GM15510 (cell line): ENCODE measurements around the gene HJV.

Experiments
- POLR2A ChIP-seq: IDR thresholded peaks from 3 replicates; pipeline ENCODE4 v1.6.1; 2011; ENCODE audit warnings: borderline replicate concordance; ENCODE audit not compliant: insufficient read length; ENCODE audit errors: extremely low read depth

HJV gene

GRCh38 chr1:145995964-145996432 is 25.5 kb downstream of the HJV start:
- no peak for TF ChIP-seq POLR2A

DNA sequence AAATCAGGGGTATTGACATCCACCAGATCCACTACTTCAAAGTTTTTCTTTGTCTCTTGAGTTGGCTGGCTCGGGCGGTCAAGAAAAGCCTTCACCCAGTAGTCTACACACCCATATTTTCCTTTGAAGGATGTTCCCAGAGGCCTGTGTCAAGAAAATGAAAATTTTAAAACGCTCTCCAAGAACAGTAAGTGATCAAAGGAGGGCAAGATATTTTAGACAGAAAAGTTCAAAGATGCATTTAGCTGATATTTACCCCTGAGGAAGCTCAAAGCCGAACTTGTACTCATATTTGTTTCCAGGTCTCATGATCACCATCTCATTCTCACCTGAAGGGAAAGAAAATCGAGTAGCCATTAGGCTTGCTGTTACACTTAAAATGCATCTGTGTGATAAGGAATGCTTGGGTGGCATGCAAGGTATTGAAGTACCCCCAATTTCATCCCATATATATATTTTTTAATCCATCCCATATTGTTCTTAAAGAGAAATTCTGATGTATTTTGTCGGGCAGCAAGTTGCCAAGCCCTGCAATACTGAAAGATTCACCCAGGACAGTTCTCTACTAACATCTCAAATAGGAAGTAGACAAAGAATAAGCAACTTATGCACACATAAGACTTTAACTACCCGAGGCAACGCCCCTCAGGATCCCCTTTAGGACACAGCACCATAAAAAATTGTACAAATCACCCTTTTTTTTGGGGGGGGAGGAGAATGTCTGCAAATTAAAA is 26.2 kb downstream of the HJV start:
- TF ChIP-seq POLR2A, result no peak

DNA sequence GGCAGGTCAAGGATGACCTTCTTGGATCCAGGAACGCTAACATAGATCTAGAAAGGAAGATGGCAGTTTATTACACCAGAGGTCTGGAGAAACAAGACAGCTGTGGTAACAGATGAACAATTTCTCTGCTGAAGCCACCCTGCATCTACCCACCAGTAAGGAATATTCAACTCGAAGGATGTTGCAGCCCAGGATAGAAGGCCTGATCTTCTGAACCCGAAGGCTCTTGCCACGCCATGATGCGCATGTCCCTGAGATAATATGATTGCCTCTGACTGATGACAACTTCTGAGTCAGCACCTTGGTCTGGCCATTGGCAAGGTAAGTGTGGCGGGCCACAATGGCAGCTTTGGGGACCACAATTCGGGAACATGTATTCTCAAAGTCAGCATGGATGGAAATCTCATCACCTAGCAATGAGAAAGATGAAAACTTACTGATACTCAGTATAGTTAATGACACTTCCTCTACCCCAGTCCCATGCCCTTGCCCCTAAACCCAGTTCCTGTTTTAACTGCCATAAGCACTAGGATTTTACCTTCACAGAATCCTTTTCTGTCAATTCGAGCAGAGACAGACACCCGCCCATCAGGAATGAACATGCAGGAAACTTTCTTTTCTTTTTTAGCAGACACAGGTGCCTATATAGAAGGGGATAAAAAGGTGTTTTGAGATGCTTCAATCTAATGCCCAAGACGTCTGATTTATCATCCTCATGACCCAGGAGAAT is 27.0 kb downstream of the HJV start:
- no peak for TF ChIP-seq POLR2A

DNA sequence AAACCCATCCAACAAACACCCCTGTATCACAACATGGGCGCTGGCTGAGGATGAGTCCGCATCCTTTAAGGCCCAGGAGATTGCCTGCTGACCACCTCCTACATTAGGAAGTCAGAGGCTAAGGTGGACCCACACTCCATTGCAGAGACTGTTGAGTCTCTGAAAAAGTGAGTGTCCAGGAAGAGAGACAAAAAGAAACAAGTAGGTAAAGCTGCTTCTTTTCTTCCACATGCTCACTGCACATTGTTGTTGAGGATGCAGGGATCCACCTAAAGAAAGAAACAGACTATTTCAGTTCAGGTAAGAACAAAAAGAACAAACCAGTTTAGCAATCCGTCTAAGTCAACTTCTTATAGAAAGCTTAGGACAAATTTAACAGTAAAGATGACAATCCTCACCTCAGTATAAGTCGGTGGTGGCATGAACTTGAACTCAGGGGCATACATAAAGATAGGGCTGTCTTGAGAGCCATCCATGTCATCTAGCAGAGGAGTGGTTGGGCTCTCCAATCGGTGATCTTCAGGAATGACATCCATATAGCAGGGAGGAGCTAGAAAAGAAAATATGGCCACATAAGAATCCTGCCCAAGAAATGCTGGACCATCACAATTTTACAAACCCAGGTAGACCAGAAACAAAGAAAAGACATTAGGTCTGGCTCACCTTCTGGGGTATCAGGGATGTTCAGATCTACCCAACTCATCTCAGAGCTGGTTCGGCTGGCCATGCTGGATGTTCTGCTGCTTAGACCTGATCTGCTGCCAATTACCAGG is 27.7 kb downstream of the HJV start:
- no peak for TF ChIP-seq POLR2A

GRCh38 chr1:145992958-145993617 is 28.4 kb downstream of the HJV start:
- TF ChIP-seq POLR2A, result no peak

GRCh38 chr1:145992502-145992936 is 29.0 kb downstream of the HJV start:
- TF ChIP-seq POLR2A, result peak; percentile 7

- peak; percentile 43 for TF ChIP-seq POLR2A
Measured at GRCh38 chr1:145991735-145992412, 29.7 kb downstream of the HJV start.

GRCh38 chr1:145990249-145990855 is 31.2 kb downstream of the HJV start:
- TF ChIP-seq POLR2A, result no peak

DNA sequence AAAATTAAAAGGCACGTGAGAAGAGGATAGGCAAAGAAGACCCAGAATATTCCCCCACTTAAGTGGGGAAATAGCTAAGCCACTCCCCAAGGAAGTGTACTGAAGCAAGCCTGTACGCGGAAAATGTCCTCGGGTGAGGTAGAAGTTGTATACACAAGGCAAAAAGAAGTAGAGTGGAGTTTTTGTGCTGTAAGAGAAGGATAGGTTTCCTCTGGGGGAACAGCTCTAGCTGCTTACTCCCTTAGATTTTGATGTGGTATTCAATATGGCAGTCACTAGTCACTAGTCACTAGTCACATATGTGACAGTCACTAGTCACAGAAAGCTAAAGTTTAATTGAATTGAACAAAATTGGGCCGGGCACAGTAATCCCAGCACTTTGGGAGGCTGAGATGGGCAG is 32.8 kb downstream of the HJV start:
- TF ChIP-seq POLR2A, result no peak

- TF ChIP-seq POLR2A, result no peak
Measured at GRCh38 chr1:145987926-145988325, 33.6 kb downstream of the HJV start.

- TF ChIP-seq POLR2A, result no peak
Measured at GRCh38 chr1:145986551-145986950, 35.0 kb downstream of the HJV start.

DNA sequence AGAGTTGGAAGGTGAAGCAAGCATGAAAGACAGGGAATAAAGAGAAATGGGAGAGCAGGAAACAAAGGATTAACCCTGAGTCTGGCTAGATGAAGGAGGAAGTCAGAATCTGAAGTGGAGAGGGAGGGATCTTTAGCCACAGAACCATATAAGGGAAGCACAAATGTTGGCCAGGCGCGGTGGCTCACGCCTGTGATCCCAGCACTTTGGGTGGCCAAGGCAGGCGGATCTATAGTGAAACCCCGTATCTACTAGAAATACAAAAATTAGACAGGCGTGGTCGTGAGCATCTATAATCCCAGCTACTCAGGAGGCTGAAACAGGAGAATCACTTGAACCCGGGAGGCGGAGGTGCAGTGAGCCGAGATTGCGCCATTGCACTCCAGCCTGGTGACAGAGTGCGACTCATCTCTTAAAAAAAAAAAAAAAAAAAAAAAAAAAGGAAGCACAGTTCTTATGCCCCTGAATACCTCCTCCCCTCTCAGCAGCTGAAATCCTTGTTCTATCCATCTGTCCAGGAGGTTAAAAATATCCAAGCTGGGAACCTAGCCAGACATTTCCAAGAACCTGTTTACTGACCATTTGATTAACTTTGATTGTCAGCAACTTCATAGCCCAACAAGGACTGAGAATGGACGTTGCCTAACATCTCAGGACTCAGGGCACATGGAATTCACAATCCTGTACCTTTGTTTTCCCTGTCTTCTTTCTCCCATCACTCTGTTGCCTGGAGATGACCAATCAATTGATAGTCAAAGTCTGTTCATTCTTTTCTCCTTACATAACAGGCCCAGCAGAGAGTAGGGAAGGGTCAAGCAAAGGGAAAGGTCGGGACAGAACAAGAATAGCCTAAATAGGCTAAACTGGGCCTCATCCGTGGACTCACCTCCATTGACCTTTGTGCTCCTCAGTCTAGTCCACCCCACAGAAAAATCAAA is 35.8 kb downstream of the HJV start:
- no peak for TF ChIP-seq POLR2A

DNA sequence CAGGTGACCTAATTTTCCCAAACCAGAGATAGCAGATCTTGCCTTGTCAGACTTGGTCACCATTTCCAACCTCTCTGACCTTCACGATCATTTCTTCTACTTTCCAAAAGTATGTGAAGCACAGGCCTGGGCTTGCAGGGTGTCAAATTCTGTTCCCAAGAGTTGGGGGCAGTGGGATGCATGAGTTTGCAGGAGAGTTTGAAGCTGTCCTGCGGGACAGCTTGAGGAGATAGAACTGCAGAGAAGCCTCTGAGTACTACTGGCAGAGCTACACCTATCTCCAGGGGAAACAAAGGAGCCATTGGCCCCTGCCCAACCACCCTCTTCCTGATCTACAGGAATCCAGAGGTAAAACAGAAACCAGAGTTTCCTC is 36.4 kb downstream of the HJV start:
- no peak for TF ChIP-seq POLR2A
